Endothelial cell of umbilical vein (primary cell): Measurements from ENCODE around the gene ZNF385C. TPM values are rescaled to one million over a fixed set of nuclear protein-coding genes. Genes with fewer than 3 reads are reported as not detected.

Source experiments
- BruUV-seq: library from RNA; stranded (reverse); fragments of 400-500 nt; replicated peaks from 2 replicates; lab custom pipeline; 2021; lab: Mats Ljungman, UMichigan
- CTCF ChIA-PET: fragments of 300-600, 350-600 bp; sonication (Branson Sonifier 250); formaldehyde crosslinking; loops from one replicate; lab custom pipeline; 2021; ENCODE audit warnings: antibody characterized with exemption, inconsistent platforms; lab: Charles Lee
- POLR2A ChIA-PET: fragments of 300-600, 350-600 bp; sonication (Branson Sonifier 250); formaldehyde crosslinking; loops from one replicate; lab custom pipeline; 2021; ENCODE audit warnings: antibody characterized with exemption, inconsistent platforms; lab: Charles Lee
- DNase-seq: peaks from one replicate; pipeline ENCODE4 v3.0.0-alpha.2; 2011; ENCODE audit warnings: low read depth, low spot score
- FAIRE-seq: peaks from 2 replicates; lab custom pipeline; 2011; peaks lifted over from hg19 to GRCh38; lab: Jason Lieb, UNC
- H2AFZ ChIP-seq: 2 replicates; pipeline ENCODE4 v1.6.0; 2012; ENCODE audit warnings: low read depth, low read length, control low read depth, inconsistent platforms
- H3K27ac ChIP-seq: 2 replicates; pipeline ENCODE4 v1.5.1; 2011; ENCODE audit warnings: low read depth, mild to moderate bottlenecking, control low read depth, low read length, moderate library complexity; ENCODE audit not compliant: insufficient read depth
- H3K27me3 ChIP-seq, 2 experiments: 2 replicates each; pipeline versions ENCODE4 v1.6.0 to v1.6.1; 2011; ENCODE audit warnings: low read length in 2 of 2, mixed read lengths in 1 of 2; ENCODE audit not compliant: control insufficient read depth in 2 of 2, insufficient read depth in 2 of 2
- H3K36me3 ChIP-seq, 2 experiments: 2 replicates in 1 of 2; 3 replicates in 1 of 2; pipeline ENCODE4 v1.5.1; 2011; ENCODE audit warnings: low read length in 2 of 2, mild to moderate bottlenecking in 1 of 2, moderate library complexity in 1 of 2; ENCODE audit not compliant: control insufficient read depth in 2 of 2, insufficient read depth in 2 of 2; ENCODE audit errors: extremely low read depth in 1 of 2
- H3K4me1 ChIP-seq: 3 replicates; pipeline ENCODE4 v1.5.1; 2011; ENCODE audit warnings: mild to moderate bottlenecking, low read length; ENCODE audit not compliant: control insufficient read depth, insufficient read depth; ENCODE audit errors: extremely low read depth
- H3K4me2 ChIP-seq: 2 replicates; pipeline ENCODE4 v1.6.1; 2011; ENCODE audit warnings: low read length, control low read depth, mixed read lengths; ENCODE audit not compliant: insufficient read depth
- H3K4me3 ChIP-seq, 3 experiments: fragments of 200-600 bp in 1 of 3; sonication (generic), shearing (Covaris generic) in 1 of 3; replicated peaks in 1 of 3; 2 replicates each; pipeline ENCODE4 v1.5.1; 2011 to 2016; ENCODE audit warnings: control low read depth in 3 of 3, low read length in 3 of 3, mild to moderate bottlenecking in 2 of 3, inconsistent platforms in 1 of 3, low read depth in 1 of 3, moderate library complexity in 1 of 3; ENCODE audit not compliant: insufficient read depth in 1 of 3
- H3K79me2 ChIP-seq: 2 replicates; pipeline ENCODE4 v1.6.0; 2012; ENCODE audit warnings: low read length, inconsistent platforms; ENCODE audit not compliant: control insufficient read depth, insufficient read depth
- H3K9ac ChIP-seq: replicated peaks from 2 replicates; pipeline ENCODE3; 2011; ENCODE audit warnings: low read length, control low read depth; ENCODE audit not compliant: insufficient read depth; ENCODE audit errors: extremely low read depth
- H3K9me1 ChIP-seq: replicated peaks from 3 replicates; pipeline ENCODE4 v1.6.0; 2011; ENCODE audit warnings: mild to moderate bottlenecking, low read length; ENCODE audit not compliant: control insufficient read depth, insufficient read depth; ENCODE audit errors: extremely low read depth
- H3K9me3 ChIP-seq: replicated peaks from 2 replicates; pipeline ENCODE4 v1.5.1; 2012; ENCODE audit warnings: low read length, inconsistent platforms; ENCODE audit not compliant: control insufficient read depth, insufficient read depth
- H4K20me1 ChIP-seq: replicated peaks from 2 replicates; pipeline ENCODE3; 2011; ENCODE audit warnings: mild to moderate bottlenecking, low read length; ENCODE audit not compliant: control insufficient read depth, insufficient read depth; ENCODE audit errors: extremely low read depth
- CTCF ChIP-seq, 2 donors: IDR thresholded peaks; 1 replicate in 1 of 2; 2 replicates in 1 of 2; pipeline ENCODE4 v1.5.1; 2011; ENCODE audit warnings: low read length in 2 of 2, mild to moderate bottlenecking in 2 of 2, moderate library complexity in 2 of 2, control low read depth in 1 of 2, inconsistent platforms in 1 of 2, low read depth in 1 of 2; ENCODE audit not compliant: insufficient read depth in 1 of 2; ENCODE audit errors: extremely low read depth in 1 of 2
- EZH2 ChIP-seq: IDR thresholded peaks from 2 replicates; pipeline ENCODE4 v1.6.1; 2012; ENCODE audit warnings: borderline replicate concordance, low read depth, mild to moderate bottlenecking, moderate library complexity, low read length, inconsistent platforms; ENCODE audit not compliant: severe bottlenecking
- FOS ChIP-seq: IDR thresholded peaks from 2 replicates; pipeline ENCODE4 v1.6.1; 2011; ENCODE audit warnings: mild to moderate bottlenecking, low read length, moderate library complexity, borderline replicate concordance; ENCODE audit not compliant: insufficient read depth
- GATA2 ChIP-seq: IDR thresholded peaks from 2 replicates; pipeline ENCODE4 v1.7.0; 2011; ENCODE audit warnings: low read depth, mild to moderate bottlenecking, moderate library complexity, mixed read lengths, low read length; ENCODE audit not compliant: insufficient read length, insufficient read depth
- JUN ChIP-seq: IDR thresholded peaks from 2 replicates; pipeline ENCODE4 v1.6.1; 2011; ENCODE audit warnings: borderline replicate concordance, low read depth; ENCODE audit not compliant: insufficient read length, insufficient read depth
- MAX ChIP-seq: IDR thresholded peaks from 2 replicates; pipeline ENCODE4 v1.6.1; 2011; ENCODE audit not compliant: insufficient read depth, insufficient read length
- MYC ChIP-seq: IDR thresholded peaks from one replicate; pipeline ENCODE4 v1.6.1; 2011; ENCODE audit warnings: mild to moderate bottlenecking, low read depth, low read length
- POLR2A ChIP-seq: IDR thresholded peaks from 2 replicates; pipeline ENCODE4 v1.6.1; 2012; ENCODE audit warnings: low read depth, mild to moderate bottlenecking, control low read depth, low read length
- POLR2AphosphoS5 ChIP-seq: IDR thresholded peaks from 2 replicates; pipeline ENCODE4 v1.6.1; 2012; ENCODE audit warnings: low read depth, mild to moderate bottlenecking, control low read depth, low read length, moderate library complexity; ENCODE audit not compliant: insufficient read depth
- dilution Hi-C: fragments of 300-500 bp; cut with MboI; formaldehyde crosslinking; loops from one replicate; pipeline ENCODE4 v1.15.0; 2019; ENCODE audit warnings: low sequenced_read_pairs; ENCODE audit not compliant: extremely low pct_ligation_motif_present
- intact Hi-C: fragments of 100-400 bp; cut with micrococcal nuclease; formaldehyde crosslinking; loops from one replicate; pipeline ENCODE4 v1.10.0; 2022
- polyA plus RNA-seq, 4 experiments: library from polyadenylated mRNA; depleted of rRNA in 3 of 4; stranded (reverse) in 3 of 4; unstranded in 1 of 4; fragments of >200 nt; gene quantifications; 2 replicates each; pipeline versions ENCODE4 v1.2.1 to v1.2.3, GENCODE V29; 2011 to 2012; ENCODE audit warnings: missing spikeins in 1 of 4
- total RNA-seq: library from RNA; stranded (reverse); gene quantifications from 2 replicates; pipeline ENCODE4 v1.2.3, GENCODE V29; 2021

Gene ZNF385C
- total and polyA plus RNA-seq, 2 donors (not counting 3 experiments of a cell fraction or from before 2014, with no cell fraction given) = 0.07 TPM; not detected in 1

DNA sequence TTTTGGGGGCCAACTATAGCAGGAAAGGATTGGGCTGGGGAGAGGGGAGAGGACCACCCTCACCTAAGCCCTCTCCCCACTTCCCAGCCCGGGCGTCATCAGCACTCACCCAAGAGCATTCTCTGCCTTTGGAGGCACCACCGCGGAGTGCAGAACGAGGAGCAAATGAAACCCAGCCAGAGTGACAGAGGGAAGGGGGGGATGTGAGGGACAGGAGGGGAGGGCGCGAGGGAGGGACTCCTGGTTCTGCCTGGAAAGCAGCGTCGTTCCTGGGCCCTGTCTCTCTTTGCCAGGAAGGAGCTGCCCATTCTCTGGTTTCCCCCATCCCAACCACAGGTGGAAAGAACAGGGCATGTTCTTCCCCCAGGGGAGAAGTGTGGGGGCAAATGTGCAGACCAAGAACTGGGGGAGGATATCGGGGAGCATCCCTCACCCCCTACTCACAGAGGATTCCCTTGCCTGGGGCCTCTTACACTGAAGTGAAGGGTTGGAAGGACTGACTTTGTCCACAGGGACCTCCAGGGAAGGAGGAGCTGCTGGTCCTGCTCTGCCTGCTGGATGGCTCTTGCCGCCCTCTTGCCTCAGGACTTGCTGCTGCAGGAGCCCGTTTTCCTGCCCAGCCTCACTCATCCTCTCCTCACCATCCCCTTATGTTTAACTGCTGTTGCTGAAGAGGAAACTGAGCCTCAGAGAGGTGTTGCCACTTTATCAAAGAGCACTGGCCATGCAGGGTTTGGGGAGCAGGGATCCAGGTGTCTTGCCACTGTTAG lies 44.4 kb downstream of the ZNF385C start:
- Histone ChIP-seq H3K36me3 (no peaks in the 10 kb centered on the region), H3K4me1 (no peaks in the 10 kb centered on the region), H3K27me3 (peaks cover 31 to 41% of the 10 kb centered on the region in 2 experiments), H3K9ac (no peak overlapping the region), H3K9me1 (no peaks in the 10 kb centered on the region), H2AFZ (no peak overlapping the region), H3K9me3 (no peaks in the 10 kb centered on the region), H3K4me2 (no peak overlapping the region), H3K79me2 (no peaks in the 10 kb centered on the region), H3K4me3 (no peak overlapping the region), H3K27ac (no peak overlapping the region), H4K20me1 (no peaks in the 10 kb centered on the region)
- no TSS peak for BruUV-seq
- TF ChIP-seq EZH2 = no peak
- no peak for TF ChIP-seq MAX
- no peak for TF ChIP-seq MYC
- TF ChIP-seq POLR2AphosphoS5 = no peak
- TF ChIP-seq CTCF (IDR thresholded peaks at IDR 0.05; ENCODE audit: extremely low read depth in 1 of 2, insufficient read depth in 1 of 2, low read depth in 1 of 2, low read length in 2 of 2) = no peak
- no peak for TF ChIP-seq JUN
- no peak for TF ChIP-seq GATA2
- TF ChIP-seq POLR2A = no peak
- no peak for TF ChIP-seq FOS
- no peak for FAIRE-seq
- CTCF ChIA-PET = interaction anchor here (0.7 to 1.7 kb wide), 4 partner anchors 14 to 42 kb away, joined by 3 to 8 read pairs (median 4); no protein-coding TSS in a partner anchor
- dilution Hi-C loops = no loop called here
- POLR2A ChIA-PET = interaction anchor here (0.7 kb wide), 1 partner anchor 63 kb away, joined by 3 read pairs; no protein-coding TSS in a partner anchor
- DNase-seq = no peak
- intact Hi-C loops = no loop called here
